WTC11 (cell line): ENCODE measurements around the gene ULK4. TPM values are rescaled to one million over a fixed set of nuclear protein-coding genes. Genes with fewer than 3 reads are reported as not detected.

Source experiments
- ATAC-seq: fragments of 200-7000 bp; cut with Tn5 transposase; 2 replicates; pipeline ENCODE4 v1.10.0; 2021; ENCODE audit warnings: mild to moderate bottlenecking, moderate library complexity
- CTCF ChIA-PET: fragments of 300-600 bp; sonication (Branson Sonifier 250); formaldehyde crosslinking; loops from one replicate; lab custom pipeline; 2021; ENCODE audit warnings: antibody characterized with exemption; lab: Charles Lee
- POLR2A ChIA-PET: fragments of 350-600 bp; sonication (Branson Sonifier 250); formaldehyde crosslinking; loops from one replicate; lab custom pipeline; 2021; ENCODE audit warnings: antibody characterized with exemption; lab: Charles Lee
- DNase-seq: peaks from one replicate; pipeline ENCODE4 v3.0.0; 2021; ENCODE audit warnings: low spot score
- H3K27ac Mint-ChIP-seq: 2 replicates; pipeline ENCODE4 v1.8.0; 2021; ENCODE audit warnings: mixed read lengths
- H3K27me3 Mint-ChIP-seq: 2 replicates; pipeline ENCODE4 v1.8.0; 2021; ENCODE audit warnings: low read depth, mild to moderate bottlenecking, moderate library complexity, mixed read lengths
- H3K36me3 Mint-ChIP-seq: 2 replicates; pipeline ENCODE4 v1.8.0; 2021; ENCODE audit warnings: mixed read lengths
- H3K4me1 Mint-ChIP-seq: 2 replicates; pipeline ENCODE4 v1.8.0; 2022; ENCODE audit warnings: mixed read lengths
- H3K4me3 Mint-ChIP-seq: 2 replicates; pipeline ENCODE4 v1.8.0; 2021; ENCODE audit warnings: mild to moderate bottlenecking, moderate library complexity, mixed read lengths
- H3K9me3 Mint-ChIP-seq: 2 replicates; pipeline ENCODE4 v1.8.0; 2021; ENCODE audit warnings: mixed read lengths
- CREB1 ChIP-seq: sonication (generic); formaldehyde crosslinking; IDR thresholded peaks from 2 replicates; pipeline ENCODE4 v1.8.0; 2023; ENCODE audit warnings: mild to moderate bottlenecking, missing genetic modification reagents
- FOXJ3 ChIP-seq: sonication (generic); formaldehyde crosslinking; IDR thresholded peaks from 2 replicates; pipeline ENCODE4 v1.9.0; 2021; ENCODE audit warnings: missing genetic modification reagents, mild to moderate bottlenecking, borderline replicate concordance
- IRF2 ChIP-seq: sonication (generic); formaldehyde crosslinking; IDR thresholded peaks from 2 replicates; pipeline ENCODE4 v1.8.0; 2022; ENCODE audit warnings: low read depth, missing genetic modification reagents, borderline replicate concordance
- JUN ChIP-seq: sonication (generic); formaldehyde crosslinking; IDR thresholded peaks from 2 replicates; pipeline ENCODE4 v1.8.0; 2023; ENCODE audit warnings: mild to moderate bottlenecking, missing genetic modification reagents
- NFE2L1 ChIP-seq: sonication (generic); formaldehyde crosslinking; IDR thresholded peaks from 2 replicates; pipeline ENCODE4 v1.8.1; 2023; ENCODE audit warnings: missing genetic modification reagents
- TCF7 ChIP-seq: sonication (generic); formaldehyde crosslinking; IDR thresholded peaks from 2 replicates; pipeline ENCODE4 v1.8.0; 2022; ENCODE audit warnings: mild to moderate bottlenecking, low read depth, missing genetic modification reagents, moderate library complexity
- TEAD1 ChIP-seq: sonication (generic); formaldehyde crosslinking; IDR thresholded peaks from 2 replicates; pipeline ENCODE4 v1.8.0; 2022; ENCODE audit warnings: mild to moderate bottlenecking, missing genetic modification reagents
- TP53 ChIP-seq: sonication (generic); formaldehyde crosslinking; IDR thresholded peaks from 2 replicates; pipeline ENCODE4 v1.8.1; 2023; ENCODE audit warnings: mild to moderate bottlenecking, missing genetic modification reagents
- ZNF263 ChIP-seq: sonication (generic); formaldehyde crosslinking; IDR thresholded peaks from 2 replicates; pipeline ENCODE4 v1.8.1; 2022; ENCODE audit warnings: low read depth, mild to moderate bottlenecking, moderate library complexity, missing genetic modification reagents
- ZNF396 ChIP-seq: fragments of 250-450 bp; sonication (Bioruptor Pico); IDR thresholded peaks from 2 replicates; pipeline ENCODE4 v1.8.0; 2021; ENCODE audit warnings: mild to moderate bottlenecking, moderate library complexity, borderline replicate concordance
- total RNA-seq: library from RNA; stranded (reverse); gene quantifications from 3 replicates; pipeline ENCODE4 v1.2.3, GENCODE V29; 2021
- TF ChIP-seq, protein P1 (sequence below): fragments of 250-450 bp; sonication (Bioruptor Pico); IDR thresholded peaks from 2 replicates; pipeline ENCODE4 v1.9.0; 2021; ENCODE audit warnings: mild to moderate bottlenecking
- TF ChIP-seq, protein P2 (sequence below): sonication (generic); formaldehyde crosslinking; IDR thresholded peaks from 2 replicates; pipeline ENCODE4 v1.8.0; 2023; ENCODE audit warnings: missing genetic modification reagents, mild to moderate bottlenecking, borderline replicate concordance
- TF ChIP-seq, protein P3 (sequence below): sonication (generic); formaldehyde crosslinking; IDR thresholded peaks from 2 replicates; pipeline ENCODE4 v1.8.0; 2022; ENCODE audit warnings: mild to moderate bottlenecking, missing genetic modification reagents
- TF ChIP-seq, protein P4 (sequence below): sonication (generic); formaldehyde crosslinking; IDR thresholded peaks from 2 replicates; pipeline ENCODE4 v1.8.1; 2022; ENCODE audit warnings: mild to moderate bottlenecking, missing genetic modification reagents, moderate library complexity, borderline replicate concordance
- TF ChIP-seq, protein P5 (sequence below): sonication (generic); formaldehyde crosslinking; IDR thresholded peaks from 2 replicates; pipeline ENCODE4 v1.8.1; 2022; ENCODE audit warnings: low read depth, missing genetic modification reagents, borderline replicate concordance
- TF ChIP-seq, protein P6 (sequence below): fragments of 250-450 bp; sonication (Bioruptor Pico); IDR thresholded peaks from 2 replicates; pipeline ENCODE4 v1.9.0; 2021; ENCODE audit warnings: mild to moderate bottlenecking
- TF ChIP-seq, protein P7 (sequence below): sonication (generic); formaldehyde crosslinking; IDR thresholded peaks from 2 replicates; pipeline ENCODE4 v1.8.0; 2022; ENCODE audit warnings: mild to moderate bottlenecking, missing genetic modification reagents

ULK4 gene
- total RNA-seq, 1 experiment from 2014 or later, result 9.2 TPM

DNA sequence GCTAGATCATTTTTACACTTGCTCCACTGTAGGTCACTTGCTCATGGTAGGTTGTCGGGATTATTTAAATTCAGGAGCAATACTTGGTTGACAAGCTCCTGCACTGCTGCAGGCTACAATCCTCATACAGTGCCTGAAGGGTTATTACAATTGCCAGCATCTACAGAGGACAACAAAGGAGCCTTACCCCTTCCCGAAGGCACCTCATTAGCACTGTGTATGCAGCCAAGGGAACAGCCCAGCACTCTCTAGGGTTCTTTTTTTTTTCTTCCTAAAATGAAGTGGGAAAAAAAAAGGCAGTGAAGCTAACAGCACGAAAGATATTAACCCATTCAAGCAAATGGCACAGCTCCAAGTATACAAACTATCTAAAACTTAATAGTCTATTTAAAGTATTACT is 142.7 kb downstream of the ULK4 start:
- TF ChIP-seq, protein P1, sequence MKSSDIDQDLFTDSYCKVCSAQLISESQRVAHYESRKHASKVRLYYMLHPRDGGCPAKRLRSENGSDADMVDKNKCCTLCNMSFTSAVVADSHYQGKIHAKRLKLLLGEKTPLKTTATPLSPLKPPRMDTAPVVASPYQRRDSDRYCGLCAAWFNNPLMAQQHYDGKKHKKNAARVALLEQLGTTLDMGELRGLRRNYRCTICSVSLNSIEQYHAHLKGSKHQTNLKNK, result no peak
- TF ChIP-seq, protein P2, sequence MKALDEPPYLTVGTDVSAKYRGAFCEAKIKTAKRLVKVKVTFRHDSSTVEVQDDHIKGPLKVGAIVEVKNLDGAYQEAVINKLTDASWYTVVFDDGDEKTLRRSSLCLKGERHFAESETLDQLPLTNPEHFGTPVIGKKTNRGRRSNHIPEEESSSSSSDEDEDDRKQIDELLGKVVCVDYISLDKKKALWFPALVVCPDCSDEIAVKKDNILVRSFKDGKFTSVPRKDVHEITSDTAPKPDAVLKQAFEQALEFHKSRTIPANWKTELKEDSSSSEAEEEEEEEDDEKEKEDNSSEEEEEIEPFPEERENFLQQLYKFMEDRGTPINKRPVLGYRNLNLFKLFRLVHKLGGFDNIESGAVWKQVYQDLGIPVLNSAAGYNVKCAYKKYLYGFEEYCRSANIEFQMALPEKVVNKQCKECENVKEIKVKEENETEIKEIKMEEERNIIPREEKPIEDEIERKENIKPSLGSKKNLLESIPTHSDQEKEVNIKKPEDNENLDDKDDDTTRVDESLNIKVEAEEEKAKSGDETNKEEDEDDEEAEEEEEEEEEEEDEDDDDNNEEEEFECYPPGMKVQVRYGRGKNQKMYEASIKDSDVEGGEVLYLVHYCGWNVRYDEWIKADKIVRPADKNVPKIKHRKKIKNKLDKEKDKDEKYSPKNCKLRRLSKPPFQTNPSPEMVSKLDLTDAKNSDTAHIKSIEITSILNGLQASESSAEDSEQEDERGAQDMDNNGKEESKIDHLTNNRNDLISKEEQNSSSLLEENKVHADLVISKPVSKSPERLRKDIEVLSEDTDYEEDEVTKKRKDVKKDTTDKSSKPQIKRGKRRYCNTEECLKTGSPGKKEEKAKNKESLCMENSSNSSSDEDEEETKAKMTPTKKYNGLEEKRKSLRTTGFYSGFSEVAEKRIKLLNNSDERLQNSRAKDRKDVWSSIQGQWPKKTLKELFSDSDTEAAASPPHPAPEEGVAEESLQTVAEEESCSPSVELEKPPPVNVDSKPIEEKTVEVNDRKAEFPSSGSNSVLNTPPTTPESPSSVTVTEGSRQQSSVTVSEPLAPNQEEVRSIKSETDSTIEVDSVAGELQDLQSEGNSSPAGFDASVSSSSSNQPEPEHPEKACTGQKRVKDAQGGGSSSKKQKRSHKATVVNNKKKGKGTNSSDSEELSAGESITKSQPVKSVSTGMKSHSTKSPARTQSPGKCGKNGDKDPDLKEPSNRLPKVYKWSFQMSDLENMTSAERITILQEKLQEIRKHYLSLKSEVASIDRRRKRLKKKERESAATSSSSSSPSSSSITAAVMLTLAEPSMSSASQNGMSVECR (CRISPR knock-in tag), result no peak
- TF ChIP-seq, protein P3, sequence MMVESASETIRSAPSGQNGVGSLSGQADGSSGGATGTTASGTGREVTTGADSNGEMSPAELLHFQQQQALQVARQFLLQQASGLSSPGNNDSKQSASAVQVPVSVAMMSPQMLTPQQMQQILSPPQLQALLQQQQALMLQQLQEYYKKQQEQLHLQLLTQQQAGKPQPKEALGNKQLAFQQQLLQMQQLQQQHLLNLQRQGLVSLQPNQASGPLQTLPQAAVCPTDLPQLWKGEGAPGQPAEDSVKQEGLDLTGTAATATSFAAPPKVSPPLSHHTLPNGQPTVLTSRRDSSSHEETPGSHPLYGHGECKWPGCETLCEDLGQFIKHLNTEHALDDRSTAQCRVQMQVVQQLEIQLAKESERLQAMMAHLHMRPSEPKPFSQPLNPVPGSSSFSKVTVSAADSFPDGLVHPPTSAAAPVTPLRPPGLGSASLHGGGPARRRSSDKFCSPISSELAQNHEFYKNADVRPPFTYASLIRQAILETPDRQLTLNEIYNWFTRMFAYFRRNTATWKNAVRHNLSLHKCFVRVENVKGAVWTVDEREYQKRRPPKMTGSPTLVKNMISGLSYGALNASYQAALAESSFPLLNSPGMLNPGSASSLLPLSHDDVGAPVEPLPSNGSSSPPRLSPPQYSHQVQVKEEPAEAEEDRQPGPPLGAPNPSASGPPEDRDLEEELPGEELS, result no peak
- TF ChIP-seq ZNF263 (CRISPR knock-in tag) (no peak), IRF2 (CRISPR knock-in tag) (no peak), FOXJ3 (CRISPR knock-in tag) (no peak), TCF7 (no peak), JUN (CRISPR knock-in tag) (no peak), TEAD1 (CRISPR knock-in tag) (no peak), CREB1 (CRISPR knock-in tag) (no peak), NFE2L1 (CRISPR knock-in tag) (no peak), TP53 (CRISPR knock-in tag) (no peak), ZNF396 (CRISPR knock-in tag) (no peak)
- TF ChIP-seq, protein P4, sequence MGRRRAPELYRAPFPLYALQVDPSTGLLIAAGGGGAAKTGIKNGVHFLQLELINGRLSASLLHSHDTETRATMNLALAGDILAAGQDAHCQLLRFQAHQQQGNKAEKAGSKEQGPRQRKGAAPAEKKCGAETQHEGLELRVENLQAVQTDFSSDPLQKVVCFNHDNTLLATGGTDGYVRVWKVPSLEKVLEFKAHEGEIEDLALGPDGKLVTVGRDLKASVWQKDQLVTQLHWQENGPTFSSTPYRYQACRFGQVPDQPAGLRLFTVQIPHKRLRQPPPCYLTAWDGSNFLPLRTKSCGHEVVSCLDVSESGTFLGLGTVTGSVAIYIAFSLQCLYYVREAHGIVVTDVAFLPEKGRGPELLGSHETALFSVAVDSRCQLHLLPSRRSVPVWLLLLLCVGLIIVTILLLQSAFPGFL (CRISPR knock-in tag), result no peak
- TF ChIP-seq, protein P5, sequence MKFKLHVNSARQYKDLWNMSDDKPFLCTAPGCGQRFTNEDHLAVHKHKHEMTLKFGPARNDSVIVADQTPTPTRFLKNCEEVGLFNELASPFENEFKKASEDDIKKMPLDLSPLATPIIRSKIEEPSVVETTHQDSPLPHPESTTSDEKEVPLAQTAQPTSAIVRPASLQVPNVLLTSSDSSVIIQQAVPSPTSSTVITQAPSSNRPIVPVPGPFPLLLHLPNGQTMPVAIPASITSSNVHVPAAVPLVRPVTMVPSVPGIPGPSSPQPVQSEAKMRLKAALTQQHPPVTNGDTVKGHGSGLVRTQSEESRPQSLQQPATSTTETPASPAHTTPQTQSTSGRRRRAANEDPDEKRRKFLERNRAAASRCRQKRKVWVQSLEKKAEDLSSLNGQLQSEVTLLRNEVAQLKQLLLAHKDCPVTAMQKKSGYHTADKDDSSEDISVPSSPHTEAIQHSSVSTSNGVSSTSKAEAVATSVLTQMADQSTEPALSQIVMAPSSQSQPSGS (CRISPR knock-in tag), result no peak
- TF ChIP-seq, protein P6, sequence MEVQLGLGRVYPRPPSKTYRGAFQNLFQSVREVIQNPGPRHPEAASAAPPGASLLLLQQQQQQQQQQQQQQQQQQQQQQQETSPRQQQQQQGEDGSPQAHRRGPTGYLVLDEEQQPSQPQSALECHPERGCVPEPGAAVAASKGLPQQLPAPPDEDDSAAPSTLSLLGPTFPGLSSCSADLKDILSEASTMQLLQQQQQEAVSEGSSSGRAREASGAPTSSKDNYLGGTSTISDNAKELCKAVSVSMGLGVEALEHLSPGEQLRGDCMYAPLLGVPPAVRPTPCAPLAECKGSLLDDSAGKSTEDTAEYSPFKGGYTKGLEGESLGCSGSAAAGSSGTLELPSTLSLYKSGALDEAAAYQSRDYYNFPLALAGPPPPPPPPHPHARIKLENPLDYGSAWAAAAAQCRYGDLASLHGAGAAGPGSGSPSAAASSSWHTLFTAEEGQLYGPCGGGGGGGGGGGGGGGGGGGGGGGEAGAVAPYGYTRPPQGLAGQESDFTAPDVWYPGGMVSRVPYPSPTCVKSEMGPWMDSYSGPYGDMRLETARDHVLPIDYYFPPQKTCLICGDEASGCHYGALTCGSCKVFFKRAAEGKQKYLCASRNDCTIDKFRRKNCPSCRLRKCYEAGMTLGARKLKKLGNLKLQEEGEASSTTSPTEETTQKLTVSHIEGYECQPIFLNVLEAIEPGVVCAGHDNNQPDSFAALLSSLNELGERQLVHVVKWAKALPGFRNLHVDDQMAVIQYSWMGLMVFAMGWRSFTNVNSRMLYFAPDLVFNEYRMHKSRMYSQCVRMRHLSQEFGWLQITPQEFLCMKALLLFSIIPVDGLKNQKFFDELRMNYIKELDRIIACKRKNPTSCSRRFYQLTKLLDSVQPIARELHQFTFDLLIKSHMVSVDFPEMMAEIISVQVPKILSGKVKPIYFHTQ (CRISPR knock-in tag), result no peak
- TF ChIP-seq, protein P7, sequence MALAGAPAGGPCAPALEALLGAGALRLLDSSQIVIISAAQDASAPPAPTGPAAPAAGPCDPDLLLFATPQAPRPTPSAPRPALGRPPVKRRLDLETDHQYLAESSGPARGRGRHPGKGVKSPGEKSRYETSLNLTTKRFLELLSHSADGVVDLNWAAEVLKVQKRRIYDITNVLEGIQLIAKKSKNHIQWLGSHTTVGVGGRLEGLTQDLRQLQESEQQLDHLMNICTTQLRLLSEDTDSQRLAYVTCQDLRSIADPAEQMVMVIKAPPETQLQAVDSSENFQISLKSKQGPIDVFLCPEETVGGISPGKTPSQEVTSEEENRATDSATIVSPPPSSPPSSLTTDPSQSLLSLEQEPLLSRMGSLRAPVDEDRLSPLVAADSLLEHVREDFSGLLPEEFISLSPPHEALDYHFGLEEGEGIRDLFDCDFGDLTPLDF, result no peak
- TF ChIP-seq, all 79 proteins: peak for 0
- H3K9me3 Mint-ChIP-seq, result peaks cover 12% of the 10 kb centered on the region
- peaks cover 14% of the 10 kb centered on the region for H3K36me3 Mint-ChIP-seq
- no peak overlapping the region for H3K27ac Mint-ChIP-seq
- H3K4me3 Mint-ChIP-seq, result no peak overlapping the region
- ChIA-PET CTCF (no interaction called here), POLR2A (no interaction called here)
- H3K27me3 Mint-ChIP-seq, result no peaks in the 10 kb centered on the region; the same call in 1 of the 2 replicates
- peak; percentile 65 for ATAC-seq
- DNase-seq, result no peak
- no peaks in the 10 kb centered on the region for H3K4me1 Mint-ChIP-seq
